Rectal smooth muscle tissue (tissue), 1 donor: ENCODE results near the gene PODXL.
"Not testable (repeated sequence)": the region's sequence is repeated elsewhere in the genome, so short reads cannot be mapped to it uniquely, and the experiment has no call there.

Experiments
- H3K27ac ChIP-seq: one replicate; pipeline ENCODE4 v1.7.0; 2013; ENCODE audit warnings: low read depth, low read length, inconsistent platforms
- H3K27me3 ChIP-seq: one replicate; pipeline ENCODE4 v1.7.0; 2013; ENCODE audit warnings: low read length; ENCODE audit not compliant: control insufficient read depth, insufficient read depth
- H3K36me3 ChIP-seq: one replicate; pipeline ENCODE4 v1.7.0; 2013; ENCODE audit warnings: low read length; ENCODE audit not compliant: control insufficient read depth, insufficient read depth
- H3K4me1 ChIP-seq: one replicate; pipeline ENCODE4 v1.7.0; 2013; ENCODE audit warnings: low read length; ENCODE audit not compliant: control insufficient read depth, insufficient read depth
- H3K4me3 ChIP-seq: one replicate; pipeline ENCODE4 v1.7.0; 2013; ENCODE audit warnings: low read length
- H3K9ac ChIP-seq: one replicate; pipeline ENCODE4 v1.7.0; 2013; ENCODE audit warnings: low read length

Gene PODXL

GRCh38 chr7:131530137-131530536 lies 26.3 kb downstream of the PODXL start:
- no peaks in the 10 kb centered on the region for H3K36me3 ChIP-seq
- H3K4me3 ChIP-seq: no peak overlapping the region
- H3K27ac ChIP-seq: no peak overlapping the region
- no peak overlapping the region for H3K9ac ChIP-seq
- H3K4me1 ChIP-seq: no peaks in the 10 kb centered on the region
- H3K27me3 ChIP-seq: no peaks in the 10 kb centered on the region

GRCh38 chr7:131529617-131530016 lies 26.8 kb downstream of the PODXL start:
- Histone ChIP-seq H3K4me1 (no peaks in the 10 kb centered on the region), H3K36me3 (no peaks in the 10 kb centered on the region), H3K27me3 (no peaks in the 10 kb centered on the region), H3K27ac (no peak overlapping the region), H3K4me3 (no peak overlapping the region), H3K9ac (no peak overlapping the region)

- Histone ChIP-seq H3K27ac (no peak overlapping the region), H3K9ac (no peak overlapping the region), H3K4me1 (no peaks in the 10 kb centered on the region), H3K4me3 (no peak overlapping the region), H3K27me3 (no peaks in the 10 kb centered on the region), H3K36me3 (no peaks in the 10 kb centered on the region)
Observed at GRCh38 chr7:131529179-131529578, 27.2 kb downstream of the PODXL start.

GRCh38 chr7:131527456-131527855 lies 29.0 kb downstream of the PODXL start:
- Histone ChIP-seq H3K4me3 (no peak overlapping the region), H3K36me3 (no peaks in the 10 kb centered on the region), H3K4me1 (no peaks in the 10 kb centered on the region), H3K27me3 (no peaks in the 10 kb centered on the region), H3K9ac (no peak overlapping the region), H3K27ac (no peak overlapping the region)

GRCh38 chr7:131525820-131526219 lies 30.6 kb downstream of the PODXL start:
- no peaks in the 10 kb centered on the region for H3K36me3 ChIP-seq
- H3K27ac ChIP-seq: no peak overlapping the region
- no peaks in the 10 kb centered on the region for H3K27me3 ChIP-seq
- no peak overlapping the region for H3K4me3 ChIP-seq
- H3K9ac ChIP-seq: no peak overlapping the region
- H3K4me1 ChIP-seq: peaks cover 2% of the 10 kb centered on the region

- Histone ChIP-seq H3K27ac (no peak overlapping the region), H3K27me3 (no peaks in the 10 kb centered on the region), H3K4me3 (no peak overlapping the region), H3K4me1 (peaks cover 2% of the 10 kb centered on the region), H3K36me3 (no peaks in the 10 kb centered on the region), H3K9ac (no peak overlapping the region)
Observed at GRCh38 chr7:131524703-131525102, 31.7 kb downstream of the PODXL start.

- Histone ChIP-seq H3K36me3 (no peaks in the 10 kb centered on the region), H3K4me1 (peaks cover 2% of the 10 kb centered on the region), H3K9ac (no peak overlapping the region), H3K27me3 (no peaks in the 10 kb centered on the region), H3K27ac (no peak overlapping the region), H3K4me3 (no peak overlapping the region)
Observed at GRCh38 chr7:131524115-131524514, 32.3 kb downstream of the PODXL start.

GRCh38 chr7:131522325-131522930 lies 34.0 kb downstream of the PODXL start:
- peak overlapping the region; percentile 49 for H3K4me3 ChIP-seq

GRCh38 chr7:131521651-131522163 lies 34.7 kb downstream of the PODXL start:
- Histone ChIP-seq H3K27me3 (no peaks in the 10 kb centered on the region), H3K9ac (no peak overlapping the region), H3K4me3 (no peak overlapping the region), H3K4me1 (peaks cover 2% of the 10 kb centered on the region), H3K36me3 (no peaks in the 10 kb centered on the region), H3K27ac (peak overlapping the region; percentile 27)

More at GRCh38 chr7:131522325-131522930, 34.0 kb downstream of the PODXL start:
- H3K27me3 ChIP-seq: no peaks in the 10 kb centered on the region
- H3K9ac ChIP-seq: no peak overlapping the region
- H3K36me3 ChIP-seq: no peaks in the 10 kb centered on the region
- peaks cover 2% of the 10 kb centered on the region for H3K4me1 ChIP-seq
- peak overlapping the region; percentile 14 for H3K27ac ChIP-seq

GRCh38 chr7:131518626-131519025 lies 37.8 kb downstream of the PODXL start:
- Histone ChIP-seq H3K4me3 (no peak overlapping the region), H3K4me1 (peaks cover 2% of the 10 kb centered on the region), H3K9ac (no peak overlapping the region), H3K36me3 (no peaks in the 10 kb centered on the region), H3K27me3 (no peaks in the 10 kb centered on the region), H3K27ac (no peak overlapping the region)

- no peak overlapping the region for H3K27ac ChIP-seq
- H3K36me3 ChIP-seq: no peaks in the 10 kb centered on the region
- H3K9ac ChIP-seq: no peak overlapping the region
- H3K4me1 ChIP-seq: peaks cover 2% of the 10 kb centered on the region
- H3K27me3 ChIP-seq: no peaks in the 10 kb centered on the region
- no peak overlapping the region for H3K4me3 ChIP-seq
Observed at GRCh38 chr7:131517218-131517923, 39.1 kb downstream of the PODXL start.

- H3K4me1 ChIP-seq, H3K27ac ChIP-seq, H3K4me3 ChIP-seq, H3K36me3 ChIP-seq, H3K9ac ChIP-seq, H3K27me3 ChIP-seq: not testable (repeated sequence)
Observed at GRCh38 chr7:131515471-131515870, 41.0 kb downstream of the PODXL start.
